ENCODE data around the gene SEC14L6.
A peak's percentile ranks its signal among the peaks of the same experiment; 100 is the strongest.
"Not testable (repeated sequence)": the region's sequence is repeated elsewhere in the genome, so short reads cannot be mapped to it uniquely, and the experiment has no call there.

SEC14L6 gene

DNA sequence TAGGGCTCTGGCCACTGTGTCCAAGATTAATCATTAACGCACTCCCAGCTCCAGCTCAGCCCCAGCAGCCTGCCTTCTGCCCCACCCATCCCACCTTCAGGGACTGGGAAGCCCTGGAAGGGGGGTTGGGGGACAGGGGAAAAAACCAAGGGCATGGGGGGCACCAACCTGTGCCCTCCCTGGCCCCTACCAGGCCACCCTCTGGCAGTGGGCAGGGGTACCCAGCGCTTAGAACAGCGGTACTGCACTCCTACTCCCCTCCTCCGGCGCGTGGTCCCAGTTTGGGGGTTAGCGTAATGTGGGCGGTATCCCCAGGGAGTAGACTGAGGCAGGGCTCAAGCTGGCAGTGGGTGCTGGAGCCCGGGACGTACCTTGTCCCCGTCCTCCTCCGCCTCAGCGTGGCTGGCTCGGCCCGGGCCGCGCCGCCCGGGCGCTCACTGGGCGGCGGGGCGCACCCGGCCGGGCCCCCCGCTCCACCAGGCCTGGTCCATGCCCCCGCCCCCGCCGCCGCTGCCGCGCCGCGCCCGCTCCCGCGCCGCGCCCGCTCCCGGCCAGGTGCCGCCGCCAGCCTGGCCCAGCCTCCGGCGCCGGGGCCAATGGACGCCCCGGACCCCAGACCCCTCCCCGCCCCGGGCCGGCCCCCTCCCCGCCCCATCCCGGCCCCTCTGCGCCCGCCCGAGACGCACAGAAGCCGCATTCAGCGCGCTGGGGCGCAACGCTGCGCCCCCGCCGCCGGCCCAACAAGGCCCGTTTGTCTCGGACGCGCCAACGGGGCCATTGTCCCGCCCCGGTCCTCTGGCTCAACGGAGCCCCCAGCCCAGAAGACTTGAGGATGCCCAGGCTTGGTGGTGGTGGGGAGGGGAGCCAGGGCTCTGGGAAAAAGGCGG lies 27.8 kb upstream of the SEC14L6 start, which contains the start of gene GAL3ST1:
GAL3ST1 (minus strand) TSS at position 571 of the 887 bp plus-strand sequence. CDS start 17,273 bp downstream, outside the sequence.
- Histone ChIP-seq H3K27ac (peak within 1 kb of the TSS; percentile 67 to 95), H3K4me3 (peak within 1 kb of the TSS; percentile 61)
- TF ChIP-seq CTCF (IDR thresholded peaks at IDR 0.05) = no peak
- no peak for DNase-seq (ENCODE audit: low spot score)

GRCh38 chr22:30573594-30574094 lies 27.1 kb upstream of the SEC14L6 start:
- Histone ChIP-seq H3K27ac (peak overlapping the region; percentile 67 to 95), H3K4me3 (peak overlapping the region; percentile 61)
- no peak for TF ChIP-seq CTCF (IDR thresholded peaks at IDR 0.05)
- no peak for DNase-seq (ENCODE audit: low spot score)

GRCh38 chr22:30572840-30573593 lies 26.5 kb upstream of the SEC14L6 start:
- DNase-seq (ENCODE audit: low spot score) = no peak
- no peak for TF ChIP-seq CTCF (IDR thresholded peaks at IDR 0.05)
- no peak overlapping the region for H3K4me3 ChIP-seq
- peak overlapping the region in 1 of 2 donors; percentile 95 for H3K27ac ChIP-seq

- Histone ChIP-seq H3K4me3 (no peak overlapping the region), H3K27ac (peak overlapping the region in 1 of 2 donors; percentile 95)
- no peak for DNase-seq (ENCODE audit: low spot score)
- no peak for TF ChIP-seq CTCF (IDR thresholded peaks at IDR 0.05)
These were observed 25.7 kb upstream of the SEC14L6 start for GRCh38 chr22:30572210-30572609.

DNA sequence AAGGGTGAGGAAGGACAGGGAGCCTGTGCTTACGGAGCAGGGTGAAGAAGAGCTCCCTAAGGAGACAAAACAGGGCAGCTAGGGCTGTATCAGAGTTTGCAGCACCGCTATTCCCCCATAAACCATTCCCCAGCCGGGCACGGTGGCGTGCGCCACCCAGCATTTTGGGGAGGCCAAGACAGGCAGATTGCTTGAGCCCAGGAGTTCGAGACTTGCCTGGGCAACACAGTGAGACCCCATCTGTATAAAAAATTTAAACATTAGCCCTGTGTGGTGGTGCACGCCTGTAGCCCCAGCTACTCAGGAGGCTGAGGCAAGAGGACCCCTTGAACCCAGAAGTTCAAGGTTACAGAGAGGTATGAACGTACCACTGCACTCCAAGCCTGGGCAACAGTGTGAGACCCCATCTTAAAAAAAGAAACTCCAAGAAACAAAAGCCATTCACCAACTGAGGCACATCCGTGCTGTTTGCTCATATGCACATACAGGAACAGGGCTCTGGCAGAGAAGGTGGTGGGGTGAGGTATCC lies 23.2 kb upstream of the SEC14L6 start:
- H3K4me3 ChIP-seq = no peak overlapping the region
- DNase-seq (ENCODE audit: low spot score) = no peak
- TF ChIP-seq CTCF (IDR thresholded peaks at IDR 0.05) = no peak
- H3K27ac ChIP-seq = no peak overlapping the region

DNA sequence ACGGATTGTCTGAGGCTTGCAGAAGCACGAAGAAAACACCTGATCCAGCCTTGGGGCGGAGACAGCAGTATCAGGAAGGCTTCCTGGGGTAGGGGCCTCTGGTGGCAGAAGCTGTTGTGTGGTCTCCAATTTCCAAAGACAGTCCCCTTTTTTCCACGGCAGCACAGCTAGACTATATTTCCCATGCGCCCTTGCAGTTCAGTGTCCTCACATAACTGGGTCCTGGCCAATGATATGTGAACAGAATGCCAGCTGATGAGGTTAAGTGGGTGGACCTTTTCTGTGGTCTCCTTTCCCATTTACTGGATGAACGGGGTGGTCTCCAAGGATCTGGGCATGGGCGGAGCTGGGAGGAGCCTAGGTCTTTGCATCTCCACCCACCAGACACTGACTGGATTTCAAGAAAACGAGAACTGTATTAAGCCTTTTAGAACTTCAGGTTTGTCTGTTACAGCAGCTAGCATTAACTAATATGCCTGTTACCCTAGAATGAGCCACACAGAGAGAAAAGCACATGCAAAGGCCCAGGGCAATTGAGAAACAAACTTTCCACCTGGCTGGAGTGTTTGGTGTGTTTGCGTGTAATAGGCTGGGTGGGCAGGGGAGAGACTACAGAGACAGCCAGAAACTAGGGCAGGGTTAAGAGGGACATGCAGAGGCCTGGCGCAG lies 21.7 kb upstream of the SEC14L6 start:
- Histone ChIP-seq H3K27ac (no peak overlapping the region), H3K4me3 (no peak overlapping the region)
- no peak for TF ChIP-seq CTCF (IDR thresholded peaks at IDR 0.05)
- no peak for DNase-seq (ENCODE audit: low spot score)

- not testable (repeated sequence) for DNase-seq (ENCODE audit: low spot score); H3K27ac ChIP-seq; H3K4me3 ChIP-seq
These were observed 20.7 kb upstream of the SEC14L6 start for GRCh38 chr22:30567277-30567676.

All from coronary artery (tissue), 2 donors.